Measurements from ENCODE around the gene TRIM2.

Gene TRIM2

GRCh38 chr4:153384160-153384559, 179.9 kb downstream of the TRIM2 start:
- no peak for DNase-seq (ENCODE audit: low spot score)

GRCh38 chr4:153385784-153386183, 181.5 kb downstream of the TRIM2 start:
- no peak for DNase-seq (ENCODE audit: low spot score)

- no peak for DNase-seq (ENCODE audit: low spot score)
These were observed 183.7 kb downstream of the TRIM2 start for GRCh38 chr4:153387981-153388380.

Measured in D341Med (cell line).